Measurements from ENCODE around the gene CGNL1.

The CGNL1 gene

DNA sequence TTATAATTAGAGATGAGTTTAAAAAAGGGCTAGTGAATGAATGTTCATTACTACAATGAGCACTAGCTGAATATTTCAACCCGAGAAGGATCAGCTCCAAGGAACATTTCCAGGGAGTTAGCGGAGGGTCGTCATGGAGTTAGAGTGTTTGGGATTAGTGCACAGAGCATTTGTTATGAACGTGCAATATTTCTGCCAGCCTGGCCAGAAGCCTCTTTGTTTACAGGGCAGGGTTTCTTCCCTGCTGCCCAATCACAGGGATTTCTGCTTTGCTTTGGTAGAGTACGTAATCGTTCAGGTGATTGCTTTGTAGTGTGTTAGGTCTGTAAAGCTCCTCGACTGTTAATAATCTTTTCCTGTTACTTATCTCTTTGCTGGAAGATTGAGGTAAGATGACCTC lies 5.9 kb downstream of the CGNL1 start:
- no peak for TF ChIP-seq ZBTB7A (IDR thresholded peaks at IDR 0.05; ENCODE audit: low read depth)
- TF ChIP-seq, protein P1, sequence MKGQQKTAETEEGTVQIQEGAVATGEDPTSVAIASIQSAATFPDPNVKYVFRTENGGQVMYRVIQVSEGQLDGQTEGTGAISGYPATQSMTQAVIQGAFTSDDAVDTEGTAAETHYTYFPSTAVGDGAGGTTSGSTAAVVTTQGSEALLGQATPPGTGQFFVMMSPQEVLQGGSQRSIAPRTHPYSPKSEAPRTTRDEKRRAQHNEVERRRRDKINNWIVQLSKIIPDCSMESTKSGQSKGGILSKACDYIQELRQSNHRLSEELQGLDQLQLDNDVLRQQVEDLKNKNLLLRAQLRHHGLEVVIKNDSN (IDR thresholded peaks at IDR 0.05), result no peak
- no peak for TF ChIP-seq TCF12 (IDR thresholded peaks at IDR 0.05; ENCODE audit: low read depth)
- TF ChIP-seq YY1 (IDR thresholded peaks at IDR 0.05; ENCODE audit: low read depth), result no peak
- TF ChIP-seq CREB1 (IDR thresholded peaks at IDR 0.05; ENCODE audit: low read depth), result no peak
- TF ChIP-seq EP300 (IDR thresholded peaks at IDR 0.05; ENCODE audit: borderline replicate concordance), result no peak
- TF ChIP-seq EGR1 (IDR thresholded peaks at IDR 0.05), result no peak
- no peak for TF ChIP-seq FOXM1 (IDR thresholded peaks at IDR 0.05; ENCODE audit: borderline replicate concordance, low read depth)
- TF ChIP-seq, protein P2, sequence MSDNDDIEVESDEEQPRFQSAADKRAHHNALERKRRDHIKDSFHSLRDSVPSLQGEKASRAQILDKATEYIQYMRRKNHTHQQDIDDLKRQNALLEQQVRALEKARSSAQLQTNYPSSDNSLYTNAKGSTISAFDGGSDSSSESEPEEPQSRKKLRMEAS (IDR thresholded peaks at IDR 0.05), result no peak
- TF ChIP-seq, protein P3, sequence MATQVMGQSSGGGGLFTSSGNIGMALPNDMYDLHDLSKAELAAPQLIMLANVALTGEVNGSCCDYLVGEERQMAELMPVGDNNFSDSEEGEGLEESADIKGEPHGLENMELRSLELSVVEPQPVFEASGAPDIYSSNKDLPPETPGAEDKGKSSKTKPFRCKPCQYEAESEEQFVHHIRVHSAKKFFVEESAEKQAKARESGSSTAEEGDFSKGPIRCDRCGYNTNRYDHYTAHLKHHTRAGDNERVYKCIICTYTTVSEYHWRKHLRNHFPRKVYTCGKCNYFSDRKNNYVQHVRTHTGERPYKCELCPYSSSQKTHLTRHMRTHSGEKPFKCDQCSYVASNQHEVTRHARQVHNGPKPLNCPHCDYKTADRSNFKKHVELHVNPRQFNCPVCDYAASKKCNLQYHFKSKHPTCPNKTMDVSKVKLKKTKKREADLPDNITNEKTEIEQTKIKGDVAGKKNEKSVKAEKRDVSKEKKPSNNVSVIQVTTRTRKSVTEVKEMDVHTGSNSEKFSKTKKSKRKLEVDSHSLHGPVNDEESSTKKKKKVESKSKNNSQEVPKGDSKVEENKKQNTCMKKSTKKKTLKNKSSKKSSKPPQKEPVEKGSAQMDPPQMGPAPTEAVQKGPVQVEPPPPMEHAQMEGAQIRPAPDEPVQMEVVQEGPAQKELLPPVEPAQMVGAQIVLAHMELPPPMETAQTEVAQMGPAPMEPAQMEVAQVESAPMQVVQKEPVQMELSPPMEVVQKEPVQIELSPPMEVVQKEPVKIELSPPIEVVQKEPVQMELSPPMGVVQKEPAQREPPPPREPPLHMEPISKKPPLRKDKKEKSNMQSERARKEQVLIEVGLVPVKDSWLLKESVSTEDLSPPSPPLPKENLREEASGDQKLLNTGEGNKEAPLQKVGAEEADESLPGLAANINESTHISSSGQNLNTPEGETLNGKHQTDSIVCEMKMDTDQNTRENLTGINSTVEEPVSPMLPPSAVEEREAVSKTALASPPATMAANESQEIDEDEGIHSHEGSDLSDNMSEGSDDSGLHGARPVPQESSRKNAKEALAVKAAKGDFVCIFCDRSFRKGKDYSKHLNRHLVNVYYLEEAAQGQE (IDR thresholded peaks at IDR 0.05; ENCODE audit: low read depth), result no peak
- TF ChIP-seq TAF1 (IDR thresholded peaks at IDR 0.05; ENCODE audit: low read depth), result no peak
- TF ChIP-seq NFIC (IDR thresholded peaks at IDR 0.05), result no peak
- TF ChIP-seq RAD21 (IDR thresholded peaks at IDR 0.05; ENCODE audit: low read depth), result no peak
- TF ChIP-seq CEBPB (IDR thresholded peaks at IDR 0.05), result no peak
- TF ChIP-seq TEAD4 (IDR thresholded peaks at IDR 0.05), result no peak

GRCh38 chr15:57382969-57383368 lies 6.7 kb downstream of the CGNL1 start:
- no peak for TF ChIP-seq RAD21 (IDR thresholded peaks at IDR 0.05; ENCODE audit: low read depth)
- TF ChIP-seq NFIC (IDR thresholded peaks at IDR 0.05), result no peak
- TF ChIP-seq, protein P1 (IDR thresholded peaks at IDR 0.05), result no peak
- TF ChIP-seq, protein P2 (IDR thresholded peaks at IDR 0.05), result no peak
- TF ChIP-seq FOXM1 (IDR thresholded peaks at IDR 0.05; ENCODE audit: borderline replicate concordance, low read depth), result no peak
- TF ChIP-seq TCF12 (IDR thresholded peaks at IDR 0.05; ENCODE audit: low read depth), result no peak
- TF ChIP-seq EP300 (IDR thresholded peaks at IDR 0.05; ENCODE audit: borderline replicate concordance), result no peak
- TF ChIP-seq CREB1 (IDR thresholded peaks at IDR 0.05; ENCODE audit: low read depth), result no peak
- TF ChIP-seq ZBTB7A (IDR thresholded peaks at IDR 0.05; ENCODE audit: low read depth), result no peak
- TF ChIP-seq TAF1 (IDR thresholded peaks at IDR 0.05; ENCODE audit: low read depth), result no peak
- TF ChIP-seq, protein P3 (IDR thresholded peaks at IDR 0.05; ENCODE audit: low read depth), result no peak
- no peak for TF ChIP-seq CEBPB (IDR thresholded peaks at IDR 0.05)
- no peak for TF ChIP-seq TEAD4 (IDR thresholded peaks at IDR 0.05)
- no peak for TF ChIP-seq YY1 (IDR thresholded peaks at IDR 0.05; ENCODE audit: low read depth)
- no peak for TF ChIP-seq EGR1 (IDR thresholded peaks at IDR 0.05)

GRCh38 chr15:57384024-57384423 lies 7.7 kb downstream of the CGNL1 start:
- no peak for TF ChIP-seq EP300 (IDR thresholded peaks at IDR 0.05; ENCODE audit: borderline replicate concordance)
- TF ChIP-seq RAD21 (IDR thresholded peaks at IDR 0.05; ENCODE audit: low read depth), result no peak
- TF ChIP-seq ZBTB7A (IDR thresholded peaks at IDR 0.05; ENCODE audit: low read depth), result no peak
- no peak for TF ChIP-seq TCF12 (IDR thresholded peaks at IDR 0.05; ENCODE audit: low read depth)
- TF ChIP-seq EGR1 (IDR thresholded peaks at IDR 0.05), result no peak
- TF ChIP-seq CREB1 (IDR thresholded peaks at IDR 0.05; ENCODE audit: low read depth), result no peak
- no peak for TF ChIP-seq TAF1 (IDR thresholded peaks at IDR 0.05; ENCODE audit: low read depth)
- TF ChIP-seq, protein P2 (IDR thresholded peaks at IDR 0.05), result no peak

- no peak for TF ChIP-seq TEAD4 (IDR thresholded peaks at IDR 0.05)
- no peak for TF ChIP-seq EGR1 (IDR thresholded peaks at IDR 0.05)
- no peak for TF ChIP-seq YY1 (IDR thresholded peaks at IDR 0.05; ENCODE audit: low read depth)
- no peak for TF ChIP-seq EP300 (IDR thresholded peaks at IDR 0.05; ENCODE audit: borderline replicate concordance)
- no peak for TF ChIP-seq RAD21 (IDR thresholded peaks at IDR 0.05; ENCODE audit: low read depth)
- no peak for TF ChIP-seq CEBPB (IDR thresholded peaks at IDR 0.05)
- no peak for TF ChIP-seq NFIC (IDR thresholded peaks at IDR 0.05)
- no peak for TF ChIP-seq CREB1 (IDR thresholded peaks at IDR 0.05; ENCODE audit: low read depth)
- no peak for TF ChIP-seq ZBTB7A (IDR thresholded peaks at IDR 0.05; ENCODE audit: low read depth)
These were observed 8.5 kb downstream of the CGNL1 start for GRCh38 chr15:57384816-57385215.

DNA sequence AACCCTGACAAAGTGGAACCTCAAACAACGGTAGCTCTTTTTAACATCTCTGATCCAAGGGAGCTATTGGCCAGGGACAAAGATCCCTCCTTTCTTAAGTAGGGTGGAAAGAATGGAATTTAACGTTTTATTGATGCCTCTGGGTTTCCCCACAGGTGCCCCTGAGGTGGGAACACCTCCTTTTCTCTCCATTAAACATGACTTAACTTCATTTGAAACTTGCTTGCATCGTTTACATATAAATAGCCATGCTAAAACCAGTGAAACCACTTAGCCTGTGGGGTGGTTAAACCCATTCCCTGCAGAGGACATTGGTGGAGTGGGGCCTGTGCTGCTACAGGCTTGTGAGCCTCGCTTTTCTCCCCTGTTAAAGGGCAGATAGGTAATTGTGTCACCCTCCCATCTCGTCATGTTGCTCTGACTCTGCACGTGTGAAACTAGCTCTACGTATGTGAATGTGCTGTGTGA lies 9.7 kb downstream of the CGNL1 start:
- no peak for TF ChIP-seq EP300 (IDR thresholded peaks at IDR 0.05; ENCODE audit: borderline replicate concordance)
- TF ChIP-seq TCF12 (IDR thresholded peaks at IDR 0.05; ENCODE audit: low read depth), result no peak
- no peak for TF ChIP-seq CEBPB (IDR thresholded peaks at IDR 0.05)
- TF ChIP-seq ZBTB7A (IDR thresholded peaks at IDR 0.05; ENCODE audit: low read depth), result no peak
- TF ChIP-seq, protein P2 (IDR thresholded peaks at IDR 0.05), result no peak
- TF ChIP-seq CREB1 (IDR thresholded peaks at IDR 0.05; ENCODE audit: low read depth), result no peak
- TF ChIP-seq FOXM1 (IDR thresholded peaks at IDR 0.05; ENCODE audit: borderline replicate concordance, low read depth), result no peak
- no peak for TF ChIP-seq RAD21 (IDR thresholded peaks at IDR 0.05; ENCODE audit: low read depth)
- TF ChIP-seq TAF1 (IDR thresholded peaks at IDR 0.05; ENCODE audit: low read depth), result no peak
- no peak for TF ChIP-seq EGR1 (IDR thresholded peaks at IDR 0.05)
- no peak for TF ChIP-seq TEAD4 (IDR thresholded peaks at IDR 0.05)
